OCI-LY1 (cell line): ENCODE results near the gene JCAD.

Source experiments
- H2AFZ ChIP-seq: fragments of 200-600 bp; sonication (generic), shearing (Covaris generic); 2 replicates; pipeline ENCODE4 v1.6.0; 2014; ENCODE audit warnings: antibody characterized with exemption, mild to moderate bottlenecking, low read length
- H3F3A ChIP-seq: fragments of 200-600 bp; sonication (generic), shearing (Covaris generic); 2 replicates; pipeline ENCODE4 v1.6.0; 2014; ENCODE audit warnings: mild to moderate bottlenecking, antibody characterized with exemption, low read length, moderate library complexity; ENCODE audit not compliant: insufficient read depth
- H3K27ac ChIP-seq: fragments of 200-600 bp; sonication (generic); 2 replicates; pipeline ENCODE4 v1.5.1; 2014; ENCODE audit warnings: low read length, mixed run types, mild to moderate bottlenecking, low read depth; ENCODE audit not compliant: poor library complexity, severe bottlenecking
- H3K27me3 ChIP-seq: fragments of 200-600 bp; sonication (generic); 2 replicates; pipeline ENCODE4 v1.6.0; 2014; ENCODE audit warnings: antibody characterized with exemption, mild to moderate bottlenecking, low read length, moderate library complexity; ENCODE audit not compliant: insufficient read depth
- H3K36me3 ChIP-seq: fragments of 200-600 bp; sonication (generic); 2 replicates; pipeline ENCODE4 v1.6.1; 2014; ENCODE audit warnings: mild to moderate bottlenecking, antibody characterized with exemption, low read length, moderate library complexity, mixed read lengths; ENCODE audit not compliant: insufficient read depth
- H3K4me1 ChIP-seq: fragments of 200-600 bp; sonication (generic); 2 replicates; pipeline ENCODE4 v1.5.1; 2014; ENCODE audit warnings: mild to moderate bottlenecking, low read length, moderate library complexity; ENCODE audit not compliant: insufficient read depth, severe bottlenecking
- H3K4me2 ChIP-seq: fragments of 200-600 bp; sonication (generic), shearing (Covaris generic); 2 replicates; pipeline ENCODE4 v1.6.1; 2014; ENCODE audit warnings: low read length
- H3K4me3 ChIP-seq: fragments of 200-600 bp; sonication (generic); 2 replicates; pipeline ENCODE4 v1.5.1; 2014; ENCODE audit warnings: low read length, low read depth, mild to moderate bottlenecking, mixed read lengths; ENCODE audit not compliant: poor library complexity, severe bottlenecking
- H3K79me2 ChIP-seq: fragments of 200-600 bp; shearing (Covaris generic); 2 replicates; pipeline ENCODE4 v1.6.1; 2016; ENCODE audit warnings: mixed run types, low read length, mixed read lengths; ENCODE audit not compliant: insufficient read depth
- H3K9ac ChIP-seq: fragments of 200-600 bp; sonication (generic), shearing (Covaris generic); 2 replicates; pipeline ENCODE4 v1.6.1; 2014; ENCODE audit warnings: mild to moderate bottlenecking, low read length, mixed read lengths
- H3K9me2 ChIP-seq: fragments of 200-600 bp; sonication (generic), shearing (Covaris generic); 2 replicates; pipeline ENCODE4 v1.6.1; 2014; ENCODE audit warnings: low read depth, mild to moderate bottlenecking, low read length, mixed read lengths
- H3K9me3 ChIP-seq: fragments of 200-600 bp; shearing (Covaris generic); 2 replicates; pipeline ENCODE4 v1.6.1; 2014; ENCODE audit warnings: low read length, mixed read lengths
- H4K20me1 ChIP-seq: fragments of 200-600 bp; sonication (generic), shearing (Covaris generic); 2 replicates; pipeline ENCODE4 v1.6.0; 2016; ENCODE audit warnings: mild to moderate bottlenecking, low read length; ENCODE audit not compliant: insufficient read depth
- EZH2 ChIP-seq: fragments of 200-600 bp; sonication (generic), shearing (Covaris generic); IDR thresholded peaks from 2 replicates; pipeline ENCODE4 v1.8.0; 2017; ENCODE audit warnings: borderline replicate concordance, mixed run types, mild to moderate bottlenecking, antibody characterized with exemption, low read length, moderate library complexity, mixed read lengths
- TF ChIP-seq, protein P1 (sequence below): fragments of 200-600 bp; sonication (generic), shearing (Covaris generic); IDR thresholded peaks from 2 replicates; pipeline ENCODE4 v1.5.1; 2017; ENCODE audit warnings: mild to moderate bottlenecking, antibody characterized with exemption, low read length, moderate library complexity, mixed read lengths

Gene JCAD

DNA sequence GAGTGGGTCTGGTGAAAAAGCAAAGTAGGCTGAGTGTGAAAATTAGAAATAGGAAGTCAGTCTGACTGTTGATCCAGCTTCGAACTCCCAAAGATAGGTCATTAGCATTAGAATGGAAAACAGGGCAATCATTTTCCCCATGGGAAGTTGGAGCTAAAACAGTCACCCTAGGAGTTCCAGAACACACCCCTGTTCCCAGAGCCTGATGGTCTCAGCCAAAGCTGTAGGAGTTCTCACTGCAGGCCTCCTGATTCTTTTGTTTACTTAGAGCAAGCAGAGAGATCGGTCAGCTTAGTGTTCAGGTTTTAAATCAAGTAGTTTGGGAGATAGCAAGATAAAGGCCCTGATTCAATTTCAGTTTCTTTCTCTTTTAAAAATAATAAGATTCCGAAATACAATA lies 28.8 kb upstream of the JCAD start:
- Histone ChIP-seq H3K4me1 (no peaks in the 10 kb centered on the region), H3K27me3 (no peaks in the 10 kb centered on the region), H3K79me2 (no peaks in the 10 kb centered on the region), H3K4me2 (no peak overlapping the region), H3K9ac (no peak overlapping the region), H3F3A (no peaks in the 10 kb centered on the region), H4K20me1 (no peaks in the 10 kb centered on the region), H3K4me3 (no peak overlapping the region), H3K9me3 (no peaks in the 10 kb centered on the region), H3K36me3 (no peaks in the 10 kb centered on the region), H2AFZ (no peak overlapping the region), H3K27ac (no peak overlapping the region), H3K9me2 (no peaks in the 10 kb centered on the region)
- TF ChIP-seq EZH2 = no peak
- TF ChIP-seq, protein P1, sequence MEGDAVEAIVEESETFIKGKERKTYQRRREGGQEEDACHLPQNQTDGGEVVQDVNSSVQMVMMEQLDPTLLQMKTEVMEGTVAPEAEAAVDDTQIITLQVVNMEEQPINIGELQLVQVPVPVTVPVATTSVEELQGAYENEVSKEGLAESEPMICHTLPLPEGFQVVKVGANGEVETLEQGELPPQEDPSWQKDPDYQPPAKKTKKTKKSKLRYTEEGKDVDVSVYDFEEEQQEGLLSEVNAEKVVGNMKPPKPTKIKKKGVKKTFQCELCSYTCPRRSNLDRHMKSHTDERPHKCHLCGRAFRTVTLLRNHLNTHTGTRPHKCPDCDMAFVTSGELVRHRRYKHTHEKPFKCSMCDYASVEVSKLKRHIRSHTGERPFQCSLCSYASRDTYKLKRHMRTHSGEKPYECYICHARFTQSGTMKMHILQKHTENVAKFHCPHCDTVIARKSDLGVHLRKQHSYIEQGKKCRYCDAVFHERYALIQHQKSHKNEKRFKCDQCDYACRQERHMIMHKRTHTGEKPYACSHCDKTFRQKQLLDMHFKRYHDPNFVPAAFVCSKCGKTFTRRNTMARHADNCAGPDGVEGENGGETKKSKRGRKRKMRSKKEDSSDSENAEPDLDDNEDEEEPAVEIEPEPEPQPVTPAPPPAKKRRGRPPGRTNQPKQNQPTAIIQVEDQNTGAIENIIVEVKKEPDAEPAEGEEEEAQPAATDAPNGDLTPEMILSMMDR = no peak

DNA sequence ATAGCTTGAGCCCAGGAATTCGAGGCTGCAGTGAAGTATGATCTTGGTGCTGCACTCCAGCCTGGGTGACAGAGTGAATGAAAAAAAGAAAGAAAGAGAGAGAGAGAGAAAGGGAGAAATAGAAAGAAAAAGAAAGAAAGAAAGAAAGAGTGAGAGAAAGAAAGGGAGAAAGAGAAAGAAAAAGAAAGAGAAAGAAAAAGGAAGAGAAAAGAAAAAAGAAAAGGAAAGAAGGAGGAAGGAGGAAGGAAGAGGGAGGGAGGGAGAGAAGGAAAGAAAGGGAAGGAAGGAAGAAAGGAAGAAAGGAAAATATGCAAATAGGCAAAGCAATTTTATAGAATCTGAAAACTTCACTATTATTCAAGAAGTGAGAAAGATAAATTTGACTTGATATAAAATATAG lies 24.5 kb upstream of the JCAD start:
- Histone ChIP-seq H3K9me2 (no peaks in the 10 kb centered on the region), H3K9ac (no peak overlapping the region), H3K36me3 (no peaks in the 10 kb centered on the region)

DNA sequence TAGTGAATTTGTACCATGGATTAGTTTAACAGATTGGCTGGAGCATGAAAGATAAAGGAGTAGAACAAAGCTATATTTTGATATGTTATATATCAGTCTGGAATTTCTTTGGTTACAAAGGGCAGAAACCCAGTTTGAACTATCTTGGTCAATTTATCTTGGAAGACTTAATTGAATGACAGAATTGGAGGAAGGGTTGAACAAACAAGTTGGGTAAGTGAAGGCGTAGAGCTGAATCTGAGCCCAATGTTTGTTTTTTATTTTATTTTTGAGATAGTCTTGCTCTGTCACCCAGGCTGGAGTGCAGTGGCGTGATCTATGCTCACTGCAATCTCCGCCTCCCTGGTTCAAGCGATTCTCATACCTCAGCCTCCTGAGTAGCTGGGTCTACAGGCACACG lies 21.8 kb upstream of the JCAD start:
- no peak overlapping the region for H3K9ac ChIP-seq
- H4K20me1 ChIP-seq = no peaks in the 10 kb centered on the region
- no peak overlapping the region for H3K27ac ChIP-seq
- TF ChIP-seq, protein P1 = no peak
- TF ChIP-seq EZH2 = no peak
- H3K4me2 ChIP-seq = no peak overlapping the region
- H3K4me3 ChIP-seq = no peak overlapping the region
- H3K36me3 ChIP-seq = no peaks in the 10 kb centered on the region
- no peaks in the 10 kb centered on the region for H3K79me2 ChIP-seq
- no peaks in the 10 kb centered on the region for H3K9me2 ChIP-seq
- no peaks in the 10 kb centered on the region for H3K4me1 ChIP-seq
- H3K27me3 ChIP-seq = no peaks in the 10 kb centered on the region
- no peaks in the 10 kb centered on the region for H3K9me3 ChIP-seq
- no peaks in the 10 kb centered on the region for H3F3A ChIP-seq
- no peak overlapping the region for H2AFZ ChIP-seq

More for the DNA sequence above, 24.5 kb upstream of the JCAD start:
- Histone ChIP-seq H3K4me2 (no peak overlapping the region), H3K4me3 (no peak overlapping the region), H2AFZ (no peak overlapping the region), H3K4me1 (no peaks in the 10 kb centered on the region), H3K79me2 (no peaks in the 10 kb centered on the region), H3K27ac (no peak overlapping the region), H4K20me1 (no peaks in the 10 kb centered on the region), H3K9me3 (no peaks in the 10 kb centered on the region), H3K27me3 (no peaks in the 10 kb centered on the region), H3F3A (no peaks in the 10 kb centered on the region)
- no peak for TF ChIP-seq EZH2
- TF ChIP-seq, protein P1 = no peak
